ENCODE data around the gene JCAD. TPM values are rescaled to one million over a fixed set of nuclear protein-coding genes. Genes with fewer than 3 reads are reported as not detected.

JCAD gene
- total RNA-seq, 1 experiment from 2014 or later: 36.7 TPM

DNA sequence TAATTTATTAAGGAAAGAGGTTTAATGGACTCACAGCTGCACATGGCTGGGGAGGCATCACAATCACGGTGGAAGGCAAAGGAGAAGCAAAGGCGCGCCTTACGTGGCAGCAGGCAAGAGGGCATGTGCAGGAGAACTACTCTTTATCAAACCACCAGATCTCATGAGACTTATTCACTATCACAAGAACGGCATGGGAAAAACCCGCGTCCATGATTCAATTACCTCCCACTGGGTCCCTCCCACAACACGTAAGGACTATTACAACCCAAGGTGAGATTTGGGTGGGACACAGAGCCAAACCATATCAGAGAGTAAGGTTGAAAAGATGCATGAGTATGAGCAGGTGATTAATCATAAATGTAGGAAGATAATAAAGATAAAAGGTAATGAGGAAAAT lies 3.2 kb upstream of the JCAD start:
- H3F3A ChIP-seq (ENCODE audit: insufficient read depth, low read depth): peaks cover 11% of the 10 kb centered on the region
- H3K79me2 ChIP-seq (ENCODE audit: low read depth): no peaks in the 10 kb centered on the region
- H3K27ac ChIP-seq: no peak overlapping the region
- H3K9me3 ChIP-seq (ENCODE audit: insufficient read depth, low read depth): no peaks in the 10 kb centered on the region
- H4K20me1 ChIP-seq (ENCODE audit: insufficient read depth): no peaks in the 10 kb centered on the region
- H3K4me1 ChIP-seq (replicated peaks; ENCODE audit: insufficient read depth): peaks cover 14% of the 10 kb centered on the region
- TF ChIP-seq, protein P1, sequence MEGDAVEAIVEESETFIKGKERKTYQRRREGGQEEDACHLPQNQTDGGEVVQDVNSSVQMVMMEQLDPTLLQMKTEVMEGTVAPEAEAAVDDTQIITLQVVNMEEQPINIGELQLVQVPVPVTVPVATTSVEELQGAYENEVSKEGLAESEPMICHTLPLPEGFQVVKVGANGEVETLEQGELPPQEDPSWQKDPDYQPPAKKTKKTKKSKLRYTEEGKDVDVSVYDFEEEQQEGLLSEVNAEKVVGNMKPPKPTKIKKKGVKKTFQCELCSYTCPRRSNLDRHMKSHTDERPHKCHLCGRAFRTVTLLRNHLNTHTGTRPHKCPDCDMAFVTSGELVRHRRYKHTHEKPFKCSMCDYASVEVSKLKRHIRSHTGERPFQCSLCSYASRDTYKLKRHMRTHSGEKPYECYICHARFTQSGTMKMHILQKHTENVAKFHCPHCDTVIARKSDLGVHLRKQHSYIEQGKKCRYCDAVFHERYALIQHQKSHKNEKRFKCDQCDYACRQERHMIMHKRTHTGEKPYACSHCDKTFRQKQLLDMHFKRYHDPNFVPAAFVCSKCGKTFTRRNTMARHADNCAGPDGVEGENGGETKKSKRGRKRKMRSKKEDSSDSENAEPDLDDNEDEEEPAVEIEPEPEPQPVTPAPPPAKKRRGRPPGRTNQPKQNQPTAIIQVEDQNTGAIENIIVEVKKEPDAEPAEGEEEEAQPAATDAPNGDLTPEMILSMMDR (conservative IDR thresholded peaks at IDR 0.05): no peak
- no peak for TF ChIP-seq EZH2 (IDR thresholded peaks at IDR 0.05; ENCODE audit: low read depth)
- no peaks in the 10 kb centered on the region for H3K27me3 ChIP-seq (ENCODE audit: insufficient read depth, low read depth)
- no peaks in the 10 kb centered on the region for H3K36me3 ChIP-seq (ENCODE audit: low read depth)
- ChIA-PET CTCF (no interaction called here), POLR2A (ENCODE audit: unreplicated experiment) (interaction anchor here (0.5 kb wide), 1 partner anchor 20 kb away, joined by 3 read pairs; no protein-coding TSS in a partner anchor)
- intact Hi-C loops (cut with micrococcal nuclease; ENCODE audit: unreplicated experiment): no loop called here
- H2AFZ ChIP-seq: no peak overlapping the region
- H3K4me2 ChIP-seq: no peak overlapping the region
- H3K4me3 ChIP-seq: no peak overlapping the region
- no TSS peak for BruUV-seq (replicated peaks)
- no peaks in the 10 kb centered on the region for H3K9me2 ChIP-seq (ENCODE audit: insufficient read depth)
- DNase-seq: no peak

DNA sequence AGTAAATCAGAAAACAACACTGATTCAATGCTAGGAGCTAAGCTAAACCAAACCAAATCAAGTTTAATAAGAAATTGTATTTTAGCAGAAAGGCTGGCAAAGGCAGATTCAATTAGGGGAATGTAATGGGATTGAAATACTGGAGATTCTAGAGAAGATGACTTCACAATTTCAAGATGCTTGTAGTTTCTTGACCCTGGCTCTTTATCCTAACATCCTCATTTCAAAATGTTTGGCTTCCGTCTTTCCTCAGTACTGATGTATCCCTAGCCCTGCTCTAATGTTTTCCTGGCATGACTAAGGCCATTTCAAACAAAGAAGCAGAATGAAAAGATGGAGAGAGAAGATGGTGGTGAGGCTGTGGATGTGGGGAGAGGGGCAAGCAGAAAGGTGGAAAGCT lies 2.7 kb upstream of the JCAD start:
- H3K4me3 ChIP-seq: no peak overlapping the region
- no peak overlapping the region for H2AFZ ChIP-seq
- H3K79me2 ChIP-seq (ENCODE audit: low read depth): no peaks in the 10 kb centered on the region
- H3K27me3 ChIP-seq (ENCODE audit: insufficient read depth, low read depth): no peaks in the 10 kb centered on the region
- POLR2A ChIA-PET (ENCODE audit: unreplicated experiment): interaction anchor here (0.5 kb wide), 1 partner anchor 21 kb away, joined by 3 read pairs; no protein-coding TSS in a partner anchor
- H3K9me2 ChIP-seq (ENCODE audit: insufficient read depth): no peaks in the 10 kb centered on the region
- H3K27ac ChIP-seq: no peak overlapping the region
- TF ChIP-seq EZH2 (IDR thresholded peaks at IDR 0.05; ENCODE audit: low read depth): no peak
- TF ChIP-seq, protein P1 (conservative IDR thresholded peaks at IDR 0.05): no peak
- BruUV-seq (replicated peaks): no TSS peak
- CTCF ChIA-PET: no interaction called here
- H4K20me1 ChIP-seq (ENCODE audit: insufficient read depth): no peaks in the 10 kb centered on the region
- DNase-seq: no peak
- intact Hi-C loops (cut with micrococcal nuclease; ENCODE audit: unreplicated experiment): no loop called here
- H3F3A ChIP-seq (ENCODE audit: insufficient read depth, low read depth): peaks cover 15% of the 10 kb centered on the region
- H3K4me2 ChIP-seq: no peak overlapping the region
- H3K4me1 ChIP-seq (replicated peaks; ENCODE audit: insufficient read depth): peaks cover 19% of the 10 kb centered on the region
- H3K9me3 ChIP-seq (ENCODE audit: insufficient read depth, low read depth): no peaks in the 10 kb centered on the region
- no peaks in the 10 kb centered on the region for H3K36me3 ChIP-seq (ENCODE audit: low read depth)

DNA sequence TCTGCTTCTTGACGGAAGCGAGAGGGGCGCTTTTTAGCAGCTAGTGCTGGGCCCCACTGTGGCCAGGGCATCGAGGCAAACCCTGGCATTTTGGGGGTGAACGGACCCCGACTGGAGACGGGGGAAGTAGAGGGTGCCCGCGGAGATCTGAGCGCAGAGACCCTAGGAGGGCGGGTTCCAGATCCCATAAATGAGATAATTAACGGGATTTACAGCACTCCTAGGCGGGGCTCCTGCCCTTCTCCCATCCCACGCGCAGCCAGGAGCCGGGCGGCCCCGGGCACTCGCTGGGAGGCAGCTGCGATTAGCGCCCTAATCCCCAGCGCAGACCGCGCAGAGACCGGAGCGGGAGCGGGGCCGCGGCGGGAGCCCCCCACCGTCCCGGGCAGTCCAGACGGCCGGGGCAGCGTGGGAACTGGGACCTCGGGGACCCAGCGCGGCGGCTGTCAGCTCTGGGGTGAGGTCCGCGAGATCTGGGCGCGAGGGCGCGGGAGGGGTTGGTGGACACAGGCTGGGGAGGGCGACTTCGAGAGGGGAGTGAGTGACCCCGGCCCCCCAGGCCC lies 735 bp downstream of the JCAD start:
- Histone ChIP-seq H3K4me2 (peak overlapping the region; percentile 78), H4K20me1 (ENCODE audit: insufficient read depth) (no peaks in the 10 kb centered on the region), H3F3A (ENCODE audit: insufficient read depth, low read depth) (peaks cover 22% of the 10 kb centered on the region), H3K27me3 (ENCODE audit: insufficient read depth, low read depth) (no peaks in the 10 kb centered on the region), H3K4me3 (peak overlapping the region; percentile 65), H3K36me3 (ENCODE audit: low read depth) (no peaks in the 10 kb centered on the region), H3K9me2 (ENCODE audit: insufficient read depth) (no peaks in the 10 kb centered on the region), H3K9me3 (ENCODE audit: insufficient read depth, low read depth) (no peaks in the 10 kb centered on the region), H3K4me1 (replicated peaks; ENCODE audit: insufficient read depth) (peaks cover 37% of the 10 kb centered on the region), H3K27ac (peak overlapping the region; percentile 72; the same call in 1 of the 2 replicates), H2AFZ (peak overlapping the region; percentile 77; the same call in 1 of the 2 replicates), H3K79me2 (ENCODE audit: low read depth) (peaks cover 19% of the 10 kb centered on the region)
- DNase-seq: no peak
- intact Hi-C loops (cut with micrococcal nuclease; ENCODE audit: unreplicated experiment): loop anchor here (2.0 to 10.0 kb wide), 2 partner anchors 40 to 166 kb away; no protein-coding TSS in a partner anchor
- no peak for TF ChIP-seq EZH2 (IDR thresholded peaks at IDR 0.05; ENCODE audit: low read depth)
- TF ChIP-seq, protein P1 (conservative IDR thresholded peaks at IDR 0.05): no peak
- CTCF ChIA-PET: interaction anchor here (0.7 kb wide), 1 partner anchor 25 kb away, joined by 4 read pairs; no protein-coding TSS in a partner anchor
- BruUV-seq (replicated peaks): no TSS peak
- POLR2A ChIA-PET (ENCODE audit: unreplicated experiment): interaction anchor here (0.6 kb wide), 2 partner anchors 20 to 193 kb away, joined by 3 to 6 read pairs; no protein-coding TSS in a partner anchor

Measured in PC-9 (cell line).